Stimulated activated CD4-positive, alpha-beta T cell treated with anti-CD3 and anti-CD28 coated beads, TNF-alpha, amount 100 ng/mL, for 4 hours (primary cell): ENCODE measurements around the gene ZNF750.

Experiments used
- DNase-seq, 3 experiments: peaks; one replicate each; pipeline ENCODE4 v3.0.0-alpha.2; 2020; ENCODE audit warnings: low read depth in 3 of 3

Gene ZNF750

DNA sequence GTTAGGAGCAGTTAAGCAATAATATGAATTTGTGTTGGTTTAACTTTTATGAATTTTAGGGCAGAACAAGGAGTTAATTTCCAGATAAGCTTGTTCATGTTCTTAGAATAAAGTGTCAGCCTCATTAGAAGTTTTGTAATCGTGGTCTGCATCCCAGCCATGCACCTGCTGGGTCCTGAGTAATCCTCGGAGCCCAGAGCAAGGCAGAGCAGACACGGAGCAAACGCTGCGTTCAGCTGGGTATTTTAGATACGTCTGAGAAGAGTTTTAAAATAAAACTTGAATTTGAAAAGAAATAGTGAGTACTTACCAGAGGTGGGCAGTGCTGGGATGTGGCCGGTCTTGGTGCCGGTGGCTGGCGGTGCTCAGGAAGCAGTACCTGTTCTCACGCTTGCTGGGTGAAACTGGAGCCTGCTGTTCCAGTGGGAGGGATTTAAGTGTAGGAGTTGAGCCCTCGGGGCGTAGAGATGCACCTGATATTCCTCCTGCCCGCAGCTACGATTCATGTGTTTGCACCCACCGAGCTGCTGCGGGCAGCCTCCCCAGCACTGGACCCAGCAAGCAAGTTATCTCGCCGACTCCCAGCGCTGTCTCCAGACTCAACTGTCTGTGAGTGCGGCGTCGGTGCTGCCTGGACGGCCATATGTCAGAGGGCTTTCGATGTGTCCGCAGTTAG, at the start of gene ZNF750:
TSS of gene ZNF750 (minus strand) at position 406 of the 676 bp plus-strand sequence. CDS start 7,568 bp downstream, outside the sequence.
- no peak for DNase-seq

GRCh38 chr17:82888583-82889495, 49.0 kb upstream of the ZNF750 start:
- no peak for DNase-seq

DNA sequence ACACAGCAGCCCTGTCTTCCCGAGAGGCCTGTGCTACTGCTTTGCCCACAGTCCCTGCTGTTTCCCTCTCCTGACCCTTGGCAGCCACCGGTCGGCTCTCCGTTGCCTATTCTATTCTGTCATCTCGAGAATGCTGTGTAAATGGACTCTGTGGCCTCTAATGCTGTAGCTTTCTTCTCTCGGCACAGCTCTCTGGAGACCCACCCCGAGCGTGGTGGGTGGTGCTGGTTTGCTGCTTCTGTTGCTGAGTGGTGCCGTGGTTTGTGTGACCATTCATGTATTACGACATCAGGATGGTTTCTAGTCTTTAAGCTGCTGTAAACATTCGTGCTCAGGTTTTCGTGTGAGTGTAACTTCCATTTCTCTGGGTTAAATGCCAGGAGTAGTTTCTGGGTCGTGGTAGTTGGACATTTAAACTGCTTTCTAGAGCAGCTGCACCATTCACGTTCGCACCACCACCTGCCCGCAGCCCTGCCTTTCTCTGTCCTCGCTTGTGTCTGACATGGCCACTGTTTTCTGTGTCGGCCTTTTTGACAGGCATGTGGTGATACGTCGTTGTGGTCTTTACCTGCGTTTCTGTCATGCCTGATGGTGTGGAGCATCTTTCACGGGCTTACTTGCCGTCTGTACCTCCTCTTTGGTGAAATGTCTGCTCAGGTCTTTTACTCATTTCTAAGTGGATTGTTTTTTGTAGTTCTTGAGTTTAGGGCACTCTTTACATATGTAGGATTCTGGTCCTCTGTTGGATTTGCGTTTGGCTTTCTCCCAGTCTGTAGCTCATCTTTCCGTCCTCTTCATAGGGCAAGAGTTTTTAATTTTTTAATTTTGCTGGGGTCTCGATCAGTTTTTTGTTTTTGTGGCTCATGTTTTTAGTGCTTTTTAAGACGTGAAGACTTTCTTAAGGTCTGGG, 47.7 kb upstream of the ZNF750 start:
- no peak for DNase-seq

GRCh38 chr17:82884970-82885353, 45.1 kb upstream of the ZNF750 start:
- DNase-seq, result no peak

- DNase-seq, result no peak
These were observed 44.6 kb upstream of the ZNF750 start for GRCh38 chr17:82884341-82884969.

DNA sequence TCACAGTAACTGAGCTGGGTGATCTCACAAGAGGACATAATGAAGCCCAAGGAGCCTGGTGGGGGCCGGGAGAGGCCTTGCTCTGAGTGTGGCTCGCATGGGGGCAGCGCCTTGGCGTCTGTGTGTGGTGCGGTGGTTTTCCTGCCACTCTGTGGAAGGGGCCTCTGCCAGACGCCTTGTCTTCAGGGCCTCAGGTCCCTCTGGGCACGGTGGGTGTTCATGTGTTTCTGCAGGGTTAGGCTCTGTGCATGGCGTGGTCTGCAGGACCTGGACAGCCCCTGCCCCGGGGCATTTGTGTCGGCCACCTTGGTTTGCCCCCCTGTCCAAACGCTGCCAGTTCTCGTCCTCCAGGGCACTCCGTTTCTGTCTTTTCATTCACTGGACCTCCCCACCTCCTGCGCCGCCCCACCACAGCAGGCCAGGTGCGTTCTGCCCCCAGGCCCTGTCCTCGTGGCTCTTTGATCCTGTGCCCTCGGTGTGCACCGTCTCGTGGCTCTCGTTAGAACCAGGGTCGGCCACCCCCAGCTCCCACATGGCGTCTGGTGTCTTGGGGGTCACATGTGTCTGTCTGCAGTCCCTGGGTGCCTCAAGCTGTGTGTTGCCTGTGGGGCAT, 43.7 kb upstream of the ZNF750 start:
- DNase-seq, result no peak

- DNase-seq, result peak in 2 of 3 experiments; percentile 47 to 51
These were observed 43.0 kb upstream of the ZNF750 start for GRCh38 chr17:82882715-82883418.

DNA sequence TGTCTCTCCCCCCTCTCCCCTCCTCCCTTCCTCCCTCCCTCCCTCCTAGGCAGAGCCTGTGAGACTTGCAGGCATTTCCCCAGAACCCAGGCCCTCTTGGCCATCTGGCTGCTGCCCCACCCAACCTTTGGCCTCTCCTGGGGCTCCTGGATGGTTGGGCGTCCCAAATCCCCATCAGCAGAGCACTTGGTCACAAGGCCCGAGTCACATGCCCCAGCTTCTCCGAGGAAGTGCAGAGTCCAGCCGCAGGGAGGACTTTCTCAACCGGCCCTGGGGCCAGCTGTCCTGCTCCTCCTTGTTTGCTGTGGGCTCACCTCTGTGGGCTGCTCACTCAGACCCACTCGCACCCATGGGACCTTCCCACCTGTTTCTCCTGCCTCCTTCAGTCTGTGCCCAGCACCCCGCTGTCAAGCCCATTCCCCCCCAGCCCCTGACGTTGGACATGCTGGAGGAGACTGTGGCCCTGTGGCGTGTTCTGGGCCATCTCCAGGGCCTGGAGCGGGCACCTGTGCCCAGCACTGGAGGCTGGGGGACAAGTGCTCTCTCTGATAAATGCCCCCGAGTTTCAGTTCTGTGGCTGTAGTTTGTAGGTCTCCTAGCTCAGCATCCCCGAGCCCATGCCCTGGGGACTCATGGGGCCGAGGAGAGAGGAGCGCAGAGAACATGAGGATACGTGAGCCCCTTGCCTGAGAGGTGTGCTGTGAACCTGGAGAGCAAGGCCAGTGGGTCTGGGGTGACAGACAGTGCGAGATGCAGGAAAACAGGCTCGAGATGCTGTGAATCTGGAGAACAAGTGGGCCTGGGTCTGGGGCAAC, 42.3 kb upstream of the ZNF750 start:
- no peak for DNase-seq

DNA sequence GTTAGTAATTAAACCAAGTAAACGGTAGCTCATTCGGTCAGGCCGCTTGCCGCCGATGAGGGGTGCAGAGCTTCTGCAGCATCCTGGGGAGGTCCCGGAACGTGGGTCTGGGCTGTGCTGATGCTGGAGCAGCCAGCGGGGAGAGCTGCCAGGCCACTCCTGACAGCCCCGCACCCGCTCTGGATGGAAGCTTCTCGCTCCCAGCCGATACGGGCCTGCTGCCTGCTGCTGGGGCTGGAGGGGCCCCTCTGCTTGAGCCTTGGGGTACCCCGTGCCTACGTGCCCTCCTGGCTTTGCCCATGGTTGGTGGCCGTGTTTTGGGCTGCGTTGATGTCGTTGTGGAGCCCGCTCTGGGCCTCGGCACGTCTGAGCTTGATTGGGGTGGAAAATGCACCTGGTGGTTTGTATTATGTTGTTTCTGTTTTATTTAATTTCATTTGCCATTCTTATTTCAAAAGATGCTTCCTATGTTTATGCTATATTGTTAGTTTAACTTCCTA, 41.6 kb upstream of the ZNF750 start:
- DNase-seq, result no peak

- no peak for DNase-seq
These were observed 41.0 kb upstream of the ZNF750 start for GRCh38 chr17:82880620-82881323.

GRCh38 chr17:82879241-82879640, 39.4 kb upstream of the ZNF750 start:
- DNase-seq, result no peak

DNA sequence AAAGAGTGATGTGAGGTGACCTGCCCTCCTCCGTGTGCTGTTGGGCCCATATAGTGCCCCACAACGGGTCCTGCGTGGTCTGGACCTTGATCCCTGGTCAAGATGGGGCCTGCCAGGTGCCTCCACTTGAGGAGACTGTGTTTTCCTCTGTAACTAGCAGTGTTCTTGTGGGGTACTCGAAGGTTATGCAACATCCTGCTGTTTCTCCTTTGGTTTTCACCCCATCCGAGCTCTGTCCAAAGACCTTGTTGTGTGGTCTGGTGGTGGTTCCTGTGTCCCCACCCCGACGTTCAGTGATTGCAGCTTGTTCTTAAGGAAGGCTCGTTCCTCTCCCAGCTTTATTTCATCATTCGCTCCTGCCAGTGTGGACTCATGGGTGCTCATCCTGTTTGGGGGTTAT, 38.7 kb upstream of the ZNF750 start:
- DNase-seq, result no peak

DNA sequence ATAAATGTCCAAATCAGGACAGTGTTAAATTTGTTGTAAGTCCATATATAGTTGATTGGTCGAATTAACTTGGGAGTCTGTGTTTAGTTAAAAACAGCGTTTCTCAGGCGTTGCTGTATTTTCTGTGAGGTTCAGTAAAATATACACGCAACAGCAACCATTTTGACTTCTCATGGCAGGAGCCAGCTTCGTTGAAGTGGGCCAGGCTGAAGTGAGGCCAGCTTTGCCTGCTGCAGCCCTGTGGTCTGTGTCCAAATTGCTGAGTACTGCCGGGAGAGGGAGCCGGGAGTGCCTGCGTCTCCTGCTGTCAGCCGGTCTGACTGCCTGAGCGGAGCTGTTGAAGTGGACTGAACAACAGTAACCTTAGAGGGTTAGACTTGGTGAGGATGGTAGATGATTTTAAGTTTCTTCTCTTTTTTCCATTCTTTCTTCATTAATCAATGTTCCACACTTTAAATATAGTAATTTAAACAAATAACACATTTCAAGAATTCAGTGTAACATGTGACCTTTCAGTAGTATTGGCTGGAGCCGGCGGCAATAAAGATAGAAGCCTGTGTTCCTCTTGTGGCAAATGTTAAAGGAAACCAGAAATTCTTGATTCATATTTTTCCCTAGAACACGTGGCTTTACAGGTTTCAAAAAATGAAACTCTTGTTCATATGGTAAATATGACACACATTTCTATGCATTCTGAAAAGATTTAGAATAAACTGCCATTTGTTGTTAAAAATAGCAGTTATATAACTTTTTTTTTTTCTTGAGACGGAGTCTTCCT, 37.0 kb upstream of the ZNF750 start:
- no peak for DNase-seq

DNA sequence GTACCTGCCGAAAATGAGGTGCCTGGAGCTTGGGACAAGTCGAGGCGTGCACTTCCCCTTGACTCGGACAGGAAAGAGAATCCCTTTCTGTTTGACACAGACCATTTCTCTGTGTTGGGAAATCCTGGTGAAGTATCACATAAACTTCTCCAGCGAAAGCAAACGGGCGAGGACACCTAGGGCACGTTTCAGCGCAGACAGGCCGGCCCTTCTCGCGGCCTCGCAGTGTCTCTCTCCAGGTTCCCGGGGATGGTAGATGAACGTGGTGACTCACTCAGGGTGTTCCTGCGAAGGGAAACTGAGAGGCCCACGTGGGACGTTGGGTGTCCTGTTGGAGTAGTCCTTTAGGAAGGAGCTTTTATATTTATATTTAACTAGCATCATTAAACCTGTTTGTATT, 36.3 kb upstream of the ZNF750 start:
- DNase-seq, result no peak

DNA sequence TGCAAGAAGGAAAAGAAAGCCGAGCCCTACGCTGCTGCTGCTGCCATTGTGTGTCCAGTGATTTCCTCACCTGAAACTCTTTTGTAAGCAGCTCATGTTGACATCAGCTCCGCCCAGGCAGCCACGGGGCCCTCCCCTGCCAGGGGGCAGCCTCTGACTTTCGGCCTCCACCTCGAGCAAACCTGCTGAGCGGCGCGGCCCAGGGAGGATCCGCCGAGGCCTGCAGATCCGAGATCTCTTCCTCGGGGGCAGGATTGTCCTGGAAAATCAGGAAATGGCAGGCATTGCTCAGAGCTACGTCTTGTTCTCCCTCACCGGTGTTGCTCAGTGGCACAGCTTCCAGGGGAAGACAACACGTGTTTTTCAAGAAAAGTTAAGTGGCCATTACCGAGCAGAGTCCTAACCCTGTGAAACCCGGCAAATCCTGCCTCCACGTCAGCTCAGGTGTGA, 35.6 kb upstream of the ZNF750 start:
- no peak for DNase-seq

DNA sequence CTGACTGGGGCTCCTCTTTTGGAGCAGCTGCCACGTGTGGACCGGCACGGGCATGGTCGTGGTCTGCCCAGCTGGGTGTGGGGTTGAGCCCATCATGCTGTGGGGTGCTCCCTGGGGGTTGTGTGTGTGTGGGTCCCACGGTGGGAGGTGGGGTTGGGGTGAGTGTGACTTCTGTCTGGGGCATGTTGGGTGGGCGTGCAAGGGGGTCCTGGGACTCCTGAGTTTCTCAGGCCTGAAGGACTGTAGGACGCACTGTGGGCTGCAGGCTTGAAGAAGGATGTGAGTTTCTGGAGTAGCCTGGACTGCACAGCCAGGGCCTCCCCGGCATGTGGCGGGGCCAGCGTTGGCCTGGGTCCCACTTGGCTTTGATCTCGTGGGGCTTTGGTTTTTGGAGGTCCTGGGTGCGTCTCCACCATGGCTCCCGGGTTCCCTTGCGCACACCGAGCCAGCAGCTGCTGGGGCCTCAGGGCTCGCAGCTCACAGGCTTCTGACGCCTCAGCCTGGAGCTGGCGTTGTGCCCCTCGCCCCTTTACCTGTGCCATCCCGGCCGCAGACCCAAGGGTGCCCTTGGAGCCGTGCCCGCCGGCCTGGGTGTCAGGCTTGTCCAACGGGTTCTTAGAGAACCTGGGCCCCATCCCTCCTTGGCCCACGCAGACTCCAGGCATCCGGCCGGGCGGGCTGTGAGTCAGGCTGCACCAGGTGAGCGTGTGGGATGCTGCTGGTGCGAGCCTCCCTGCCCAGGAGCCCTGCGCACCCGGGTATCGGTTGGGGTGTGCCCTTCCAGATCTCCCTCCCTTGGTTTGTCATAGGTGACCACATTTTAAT, 34.4 kb upstream of the ZNF750 start:
- no peak for DNase-seq

- DNase-seq, result no peak
These were observed 33.7 kb upstream of the ZNF750 start for GRCh38 chr17:82873521-82873920.
